ENCODE measurements around the gene RFWD3.
A peak's percentile ranks its signal among the peaks of the same experiment; 100 is the strongest.

The RFWD3 gene

GRCh38 chr16:74591876-74592650 lies 74.6 kb downstream of the RFWD3 start:
- peaks cover 16 to 84% (median 52%) of the 10 kb centered on the region in 11 experiments for H3K36me3 ChIP-seq

GRCh38 chr16:74586948-74587347 lies 79.7 kb downstream of the RFWD3 start:
- Histone ChIP-seq H3K4me2 (peak overlapping the region in 10 of 11 experiments; percentile 11 to 62 (median 46); a peak in 20 of 22 replicates), H3K27ac (peak overlapping the region in 9 of 11 experiments; percentile 3 to 78 (median 56); a peak in 8 of 22 replicates)
- TF ChIP-seq Cebpa-rat (IDR thresholded peaks at IDR 0.05), result no peak

More at GRCh38 chr16:74591876-74592650, 74.6 kb downstream of the RFWD3 start:
- Histone ChIP-seq H3K27me3 (no peaks in the 10 kb centered on the region), H3K4me3 (no peak overlapping the region), H3K4me2 (no peak overlapping the region), H3K9ac (no peak overlapping the region), H3K27ac (no peak overlapping the region), H4K20me1 (peaks cover 7 to 94% (median 51%) of the 10 kb centered on the region in 11 experiments; a peak in 19 of 22 replicates), H3K9me3 (replicated peaks in 1 of 11) (peaks cover 0 to 13% (median 0%) of the 10 kb centered on the region in 11 experiments; a peak in 2 of 22 replicates), H3K4me1 (peaks cover 34 to 70% (median 47%) of the 10 kb centered on the region in 10 experiments)
- no peak for TF ChIP-seq Cebpa-rat (IDR thresholded peaks at IDR 0.05)

GRCh38 chr16:74585846-74586443 lies 80.7 kb downstream of the RFWD3 start:
- no peaks in the 10 kb centered on the region for H3K27me3 ChIP-seq

More at GRCh38 chr16:74586948-74587347, 79.7 kb downstream of the RFWD3 start:
- Histone ChIP-seq H3K4me3 (no peak overlapping the region), H3K9me3 (replicated peaks in 1 of 11) (peaks cover 0 to 7% (median 0%) of the 10 kb centered on the region in 11 experiments; a peak in 1 of 22 replicates), H3K36me3 (peaks cover 0 to 53% (median 27%) of the 10 kb centered on the region in 11 experiments; a peak in 15 of 22 replicates), H4K20me1 (peaks cover 7 to 92% (median 30%) of the 10 kb centered on the region in 11 experiments; a peak in 19 of 22 replicates), H3K4me1 (peaks cover 57 to 93% (median 69%) of the 10 kb centered on the region in 10 experiments), H3K9ac (no peak overlapping the region; a peak in 1 of 22 replicates), H3K27me3 (no peaks in the 10 kb centered on the region)

GRCh38 chr16:74583926-74584666 lies 82.6 kb downstream of the RFWD3 start:
- 0 out of 22 replicates have a peak overlapping the region, but pooled peaks of 2 of the 11 experiments have one; percentile 3 to 47 for H3K9ac ChIP-seq
- peaks cover 0 to 32% (median 17%) of the 10 kb centered on the region in 11 experiments; a peak in 15 of 22 replicates for H3K36me3 ChIP-seq
- TF ChIP-seq Cebpa-rat (IDR thresholded peaks at IDR 0.05), result no peak
- H3K4me1 ChIP-seq, result peaks cover 73 to 97% (median 82%) of the 10 kb centered on the region in 10 experiments
- H3K4me2 ChIP-seq, result peak overlapping the region; percentile 26 to 72 (median 46)
- H3K27me3 ChIP-seq, result no peaks in the 10 kb centered on the region
- no peak overlapping the region for H3K4me3 ChIP-seq
- H3K9me3 ChIP-seq (replicated peaks in 1 of 11), result peaks cover 0 to 7% (median 0%) of the 10 kb centered on the region in 11 experiments; a peak in 1 of 22 replicates
- H4K20me1 ChIP-seq, result peaks cover 0 to 93% (median 10%) of the 10 kb centered on the region in 11 experiments; a peak in 11 of 22 replicates
- peak overlapping the region in 10 of 11 experiments; percentile 10 to 78 (median 54); a peak in 17 of 22 replicates for H3K27ac ChIP-seq

More at GRCh38 chr16:74585846-74586443, 80.7 kb downstream of the RFWD3 start:
- H3K4me1 ChIP-seq, result peaks cover 67 to 93% (median 76%) of the 10 kb centered on the region in 10 experiments
- H3K9me3 ChIP-seq (replicated peaks in 1 of 11), result peaks cover 0 to 7% (median 0%) of the 10 kb centered on the region in 11 experiments; a peak in 1 of 22 replicates
- H3K27ac ChIP-seq, result peak overlapping the region; percentile 3 to 78 (median 59); a peak in 19 of 22 replicates
- no peak for TF ChIP-seq Cebpa-rat (IDR thresholded peaks at IDR 0.05)
- H3K36me3 ChIP-seq, result peaks cover 0 to 44% (median 18%) of the 10 kb centered on the region in 11 experiments; a peak in 15 of 22 replicates
- H3K4me3 ChIP-seq, result no peak overlapping the region
- peaks cover 0 to 92% (median 20%) of the 10 kb centered on the region in 11 experiments; a peak in 15 of 22 replicates for H4K20me1 ChIP-seq
- 0 out of 22 replicates have a peak overlapping the region, but pooled peaks of 1 of the 11 experiments have one; percentile 38 for H3K9ac ChIP-seq
- peak overlapping the region; percentile 11 to 62 (median 47) for H3K4me2 ChIP-seq

GRCh38 chr16:74582970-74583369 lies 83.7 kb downstream of the RFWD3 start:
- Histone ChIP-seq H3K4me2 (peak overlapping the region in 9 of 11 experiments; percentile 7 to 58 (median 39); a peak in 14 of 22 replicates), H3K9me3 (replicated peaks in 1 of 11) (0 out of 22 replicates have a peak, but pooled peaks cover 0 to 7% (median 0%) of the 10 kb centered on the region in 11 experiments), H3K27me3 (no peaks in the 10 kb centered on the region), H4K20me1 (peaks cover 0 to 93% (median 8%) of the 10 kb centered on the region in 11 experiments; a peak in 10 of 22 replicates), H3K9ac (no peak overlapping the region), H3K4me3 (no peak overlapping the region), H3K4me1 (peaks cover 78 to 99% (median 88%) of the 10 kb centered on the region in 10 experiments), H3K27ac (peak overlapping the region in 8 of 11 experiments; percentile 10 to 78 (median 65); a peak in 15 of 22 replicates), H3K36me3 (peaks cover 0 to 24% (median 8%) of the 10 kb centered on the region in 11 experiments; a peak in 14 of 22 replicates)
- TF ChIP-seq Cebpa-rat (IDR thresholded peaks at IDR 0.05), result no peak

GRCh38 chr16:74580833-74581232 lies 85.8 kb downstream of the RFWD3 start:
- H3K4me1 ChIP-seq, result peaks cover 69 to 100% (median 86%) of the 10 kb centered on the region in 10 experiments
- peak overlapping the region; percentile 32 to 78 (median 68); a peak in 21 of 22 replicates for H3K27ac ChIP-seq
- no peak for TF ChIP-seq Cebpa-rat (IDR thresholded peaks at IDR 0.05)
- H4K20me1 ChIP-seq, result peaks cover 0 to 93% (median 18%) of the 10 kb centered on the region in 11 experiments; a peak in 13 of 22 replicates
- no peaks in the 10 kb centered on the region for H3K27me3 ChIP-seq
- peak overlapping the region in 3 of 10 experiments; percentile 10 to 35 (median 21); a peak in 3 of 20 replicates for H3K4me3 ChIP-seq
- no peaks in the 10 kb centered on the region; a peak in 1 of 22 replicates for H3K9me3 ChIP-seq (replicated peaks in 1 of 11)
- peak overlapping the region; percentile 50 to 83 (median 73); a peak in 21 of 22 replicates for H3K4me2 ChIP-seq
- H3K36me3 ChIP-seq, result peaks cover 0 to 13% (median 0%) of the 10 kb centered on the region in 11 experiments; a peak in 3 of 22 replicates
- peak overlapping the region in 8 of 11 experiments; percentile 34 to 66 (median 46); a peak in 14 of 22 replicates for H3K9ac ChIP-seq

GRCh38 chr16:74578838-74579237 lies 87.8 kb downstream of the RFWD3 start:
- no peaks in the 10 kb centered on the region; a peak in 1 of 22 replicates for H3K9me3 ChIP-seq (replicated peaks in 1 of 11)
- peak overlapping the region in 8 of 11 experiments; percentile 33 to 78 (median 72); a peak in 16 of 22 replicates for H3K27ac ChIP-seq
- peak overlapping the region; percentile 55 to 83 (median 76) for H3K4me2 ChIP-seq
- H3K36me3 ChIP-seq, result peaks cover 0 to 4% (median 0%) of the 10 kb centered on the region in 11 experiments; a peak in 4 of 22 replicates
- TF ChIP-seq Cebpa-rat (IDR thresholded peaks at IDR 0.05), result no peak
- no peaks in the 10 kb centered on the region for H3K27me3 ChIP-seq
- H3K9ac ChIP-seq, result peak overlapping the region in 1 of 11 experiments; percentile 3; a peak in 1 of 22 replicates
- no peak overlapping the region for H3K4me3 ChIP-seq
- peaks cover 66 to 94% (median 85%) of the 10 kb centered on the region in 10 experiments for H3K4me1 ChIP-seq
- H4K20me1 ChIP-seq, result peaks cover 2 to 94% (median 28%) of the 10 kb centered on the region in 11 experiments; a peak in 16 of 22 replicates
